ENCODE data around the gene ABCC3. TPM values are rescaled to one million over a fixed set of nuclear protein-coding genes. Genes with fewer than 3 reads are reported as not detected.

ABCC3 gene
- total RNA-seq, 1 donor from 2014 or later = 1.2 TPM

GRCh38 chr17:50653738-50654137 lies 19.1 kb downstream of the ABCC3 start:
- H3K9me3 Mint-ChIP-seq = no peaks in the 10 kb centered on the region
- H3K4me3 Mint-ChIP-seq = no peak overlapping the region
- no peaks in the 10 kb centered on the region for H3K36me3 Mint-ChIP-seq
- TF ChIP-seq, protein P1, sequence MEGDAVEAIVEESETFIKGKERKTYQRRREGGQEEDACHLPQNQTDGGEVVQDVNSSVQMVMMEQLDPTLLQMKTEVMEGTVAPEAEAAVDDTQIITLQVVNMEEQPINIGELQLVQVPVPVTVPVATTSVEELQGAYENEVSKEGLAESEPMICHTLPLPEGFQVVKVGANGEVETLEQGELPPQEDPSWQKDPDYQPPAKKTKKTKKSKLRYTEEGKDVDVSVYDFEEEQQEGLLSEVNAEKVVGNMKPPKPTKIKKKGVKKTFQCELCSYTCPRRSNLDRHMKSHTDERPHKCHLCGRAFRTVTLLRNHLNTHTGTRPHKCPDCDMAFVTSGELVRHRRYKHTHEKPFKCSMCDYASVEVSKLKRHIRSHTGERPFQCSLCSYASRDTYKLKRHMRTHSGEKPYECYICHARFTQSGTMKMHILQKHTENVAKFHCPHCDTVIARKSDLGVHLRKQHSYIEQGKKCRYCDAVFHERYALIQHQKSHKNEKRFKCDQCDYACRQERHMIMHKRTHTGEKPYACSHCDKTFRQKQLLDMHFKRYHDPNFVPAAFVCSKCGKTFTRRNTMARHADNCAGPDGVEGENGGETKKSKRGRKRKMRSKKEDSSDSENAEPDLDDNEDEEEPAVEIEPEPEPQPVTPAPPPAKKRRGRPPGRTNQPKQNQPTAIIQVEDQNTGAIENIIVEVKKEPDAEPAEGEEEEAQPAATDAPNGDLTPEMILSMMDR (IDR thresholded peaks at IDR 0.05; ENCODE audit: unreplicated experiment) = no peak
- no peak overlapping the region for H3K27ac Mint-ChIP-seq
- H3K4me1 Mint-ChIP-seq = peaks cover 5% of the 10 kb centered on the region
- H3K27me3 Mint-ChIP-seq (ENCODE audit: low read depth) = peaks cover 1% of the 10 kb centered on the region
- DNase-seq (ENCODE audit: low spot score in 2 of 2, unreplicated experiment in 2 of 2) = no peak

DNA sequence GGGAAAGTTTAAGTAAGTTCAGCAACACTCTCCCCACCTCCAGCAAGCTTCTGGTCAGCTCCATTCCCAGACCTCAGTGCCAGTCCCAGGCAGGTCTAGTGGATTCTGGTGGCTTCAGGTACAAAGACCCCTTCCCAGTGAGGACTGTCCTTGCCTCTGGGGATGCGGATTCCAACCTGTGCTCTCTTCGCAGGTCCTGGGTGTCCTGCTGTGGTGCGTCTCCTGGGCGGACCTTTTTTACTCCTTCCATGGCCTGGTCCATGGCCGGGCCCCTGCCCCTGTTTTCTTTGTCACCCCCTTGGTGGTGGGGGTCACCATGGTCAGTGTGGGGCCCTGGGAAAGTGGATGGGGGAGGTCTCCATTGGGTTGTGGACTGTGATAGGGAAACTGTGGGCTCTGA lies 21.8 kb downstream of the ABCC3 start:
- Mint-ChIP-seq H3K27ac (no peak overlapping the region), H3K36me3 (no peaks in the 10 kb centered on the region), H3K27me3 (ENCODE audit: low read depth) (peaks cover 1% of the 10 kb centered on the region), H3K4me3 (no peak overlapping the region), H3K4me1 (peaks cover 20% of the 10 kb centered on the region), H3K9me3 (no peaks in the 10 kb centered on the region)
- TF ChIP-seq, protein P1 (IDR thresholded peaks at IDR 0.05; ENCODE audit: unreplicated experiment) = no peak
- no peak for DNase-seq (ENCODE audit: low spot score in 2 of 2, unreplicated experiment in 2 of 2)

- Mint-ChIP-seq H3K27me3 (ENCODE audit: low read depth) (peaks cover 1% of the 10 kb centered on the region), H3K27ac (no peak overlapping the region), H3K9me3 (no peaks in the 10 kb centered on the region), H3K4me3 (no peak overlapping the region), H3K36me3 (no peaks in the 10 kb centered on the region), H3K4me1 (peaks cover 25% of the 10 kb centered on the region)
- TF ChIP-seq, protein P1 (IDR thresholded peaks at IDR 0.05; ENCODE audit: unreplicated experiment) = no peak
- no peak for DNase-seq (ENCODE audit: low spot score in 2 of 2, unreplicated experiment in 2 of 2)
These were observed 22.4 kb downstream of the ABCC3 start for GRCh38 chr17:50657054-50657453.

DNA sequence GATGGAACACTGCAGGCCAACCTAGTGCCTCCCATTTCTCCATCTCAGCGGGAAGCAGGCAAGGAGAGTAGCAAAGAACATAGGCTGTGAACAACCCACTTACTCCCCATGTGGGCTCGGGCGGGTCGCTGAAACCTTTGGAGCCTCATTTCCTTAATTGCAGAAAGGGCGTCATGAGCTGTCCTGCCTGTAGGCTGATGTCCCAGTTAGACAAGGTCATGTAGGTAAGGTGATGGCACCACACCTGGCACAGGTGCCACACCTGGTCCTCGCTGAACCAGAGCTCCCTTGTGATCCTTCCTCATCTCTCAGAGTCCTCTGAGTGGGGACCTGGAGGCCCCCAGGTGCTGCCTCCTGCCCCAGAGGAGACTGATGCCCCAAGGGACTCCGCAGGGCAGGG lies 22.9 kb downstream of the ABCC3 start:
- no peaks in the 10 kb centered on the region for H3K36me3 Mint-ChIP-seq
- H3K27me3 Mint-ChIP-seq (ENCODE audit: low read depth) = peaks cover 1% of the 10 kb centered on the region
- H3K4me1 Mint-ChIP-seq = peaks cover 25% of the 10 kb centered on the region
- DNase-seq (ENCODE audit: low spot score in 2 of 2, unreplicated experiment in 2 of 2) = no peak
- no peaks in the 10 kb centered on the region for H3K9me3 Mint-ChIP-seq
- H3K27ac Mint-ChIP-seq = no peak overlapping the region
- H3K4me3 Mint-ChIP-seq = no peak overlapping the region
- TF ChIP-seq, protein P1 (IDR thresholded peaks at IDR 0.05; ENCODE audit: unreplicated experiment) = no peak

DNA sequence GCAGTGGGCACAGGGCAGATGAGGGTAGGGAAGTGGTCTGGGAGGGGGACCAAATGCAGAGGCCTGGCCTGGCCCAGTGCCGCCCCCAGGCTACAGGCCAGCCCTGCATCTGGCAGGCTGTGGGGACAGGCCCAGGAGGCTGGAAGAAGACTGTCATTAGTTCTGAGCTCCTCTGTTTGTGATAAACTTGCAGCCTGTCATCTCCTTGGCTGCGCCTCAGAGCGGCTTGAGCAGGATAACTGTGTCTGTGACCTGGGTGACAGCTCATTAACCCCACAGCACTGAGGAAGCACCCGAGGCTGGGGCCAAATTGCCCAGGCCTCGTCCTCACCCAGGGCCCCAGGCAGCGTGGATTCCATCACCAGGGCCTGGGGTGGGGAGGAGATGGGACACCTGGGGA lies 23.9 kb downstream of the ABCC3 start:
- TF ChIP-seq, protein P1 (IDR thresholded peaks at IDR 0.05; ENCODE audit: unreplicated experiment) = no peak
- no peaks in the 10 kb centered on the region for H3K9me3 Mint-ChIP-seq
- peaks cover 25% of the 10 kb centered on the region for H3K4me1 Mint-ChIP-seq
- H3K27me3 Mint-ChIP-seq (ENCODE audit: low read depth) = peaks cover 1% of the 10 kb centered on the region
- no peak overlapping the region for H3K4me3 Mint-ChIP-seq
- DNase-seq (ENCODE audit: low spot score in 2 of 2, unreplicated experiment in 2 of 2) = no peak
- H3K36me3 Mint-ChIP-seq = no peaks in the 10 kb centered on the region
- no peak overlapping the region for H3K27ac Mint-ChIP-seq

- peaks cover 25% of the 10 kb centered on the region for H3K4me1 Mint-ChIP-seq
- DNase-seq (ENCODE audit: low spot score in 2 of 2, unreplicated experiment in 2 of 2) = no peak
- H3K27me3 Mint-ChIP-seq (ENCODE audit: low read depth) = peaks cover 1% of the 10 kb centered on the region
These were observed 24.5 kb downstream of the ABCC3 start for GRCh38 chr17:50659179-50659578.

More at GRCh38 chr17:50659179-50659578, 24.5 kb downstream of the ABCC3 start:
- no peak overlapping the region for H3K4me3 Mint-ChIP-seq
- no peaks in the 10 kb centered on the region for H3K9me3 Mint-ChIP-seq
- TF ChIP-seq, protein P1 (IDR thresholded peaks at IDR 0.05; ENCODE audit: unreplicated experiment) = no peak
- H3K36me3 Mint-ChIP-seq = no peaks in the 10 kb centered on the region
- H3K27ac Mint-ChIP-seq = no peak overlapping the region

Data from mesothelial cell of epicardium (in vitro differentiated cells).